RKO (cell line): Measurements from ENCODE around the gene CBX8.

Experiments
- DNase-seq: peaks from one replicate; pipeline ENCODE4 v3.0.0-alpha.2; 2016; ENCODE audit warnings: low spot score

The CBX8 gene

DNA sequence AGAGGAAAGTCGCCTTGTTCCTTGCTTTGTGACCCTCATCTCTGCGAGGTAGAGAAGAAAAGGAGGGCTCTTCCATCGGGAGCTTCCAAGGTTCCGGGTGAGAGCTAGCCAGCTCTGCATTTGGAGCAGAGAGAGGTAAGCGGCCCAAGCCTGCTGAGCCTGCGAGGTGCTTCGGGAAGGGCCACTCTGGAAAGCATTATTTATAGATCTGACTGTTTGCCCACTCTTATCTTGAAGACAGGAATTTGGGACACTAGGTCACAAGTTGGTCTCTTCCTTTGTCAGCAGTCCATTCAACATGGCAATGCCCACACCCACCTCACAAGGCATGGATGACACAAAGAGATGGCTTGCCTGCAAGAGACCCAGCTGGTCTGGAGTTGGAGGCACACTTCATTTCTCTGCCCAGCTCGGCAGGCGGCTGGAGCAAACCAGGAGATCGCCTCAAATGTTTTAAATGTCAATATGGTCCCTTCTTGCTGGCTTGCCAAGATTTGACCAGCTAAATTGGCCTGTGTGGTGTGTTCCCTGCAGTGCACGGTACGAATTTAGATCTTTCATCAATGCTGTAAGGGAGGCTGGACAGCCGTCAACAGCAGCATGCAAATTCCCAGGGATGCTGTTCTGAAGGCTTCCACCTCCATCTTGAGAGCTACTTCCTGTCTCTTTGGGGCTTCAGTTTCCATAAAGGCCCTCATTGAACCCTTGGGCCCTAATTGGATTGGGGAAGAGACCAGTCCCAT, 22.8 kb upstream of the CBX8 start:
- no peak for DNase-seq

DNA sequence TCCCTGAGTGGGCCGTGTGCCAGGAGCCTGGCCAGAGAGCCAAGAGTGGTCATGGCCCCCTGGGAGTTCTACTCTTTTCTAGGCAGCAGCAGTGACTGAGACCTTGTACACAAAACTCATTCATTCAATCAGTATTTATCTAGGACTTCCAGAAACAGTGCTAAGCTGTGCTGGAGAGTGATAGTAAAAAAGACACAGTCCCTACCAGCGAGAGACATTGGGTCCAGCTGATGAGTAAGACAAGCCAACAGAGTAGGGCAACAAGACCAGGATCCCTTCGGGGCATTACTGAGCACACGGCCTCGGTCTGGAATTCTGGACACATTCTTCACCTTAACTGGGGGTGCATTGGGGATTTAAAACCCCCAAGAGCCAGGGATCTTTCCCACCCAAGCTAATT, 22.2 kb upstream of the CBX8 start:
- DNase-seq: no peak

DNA sequence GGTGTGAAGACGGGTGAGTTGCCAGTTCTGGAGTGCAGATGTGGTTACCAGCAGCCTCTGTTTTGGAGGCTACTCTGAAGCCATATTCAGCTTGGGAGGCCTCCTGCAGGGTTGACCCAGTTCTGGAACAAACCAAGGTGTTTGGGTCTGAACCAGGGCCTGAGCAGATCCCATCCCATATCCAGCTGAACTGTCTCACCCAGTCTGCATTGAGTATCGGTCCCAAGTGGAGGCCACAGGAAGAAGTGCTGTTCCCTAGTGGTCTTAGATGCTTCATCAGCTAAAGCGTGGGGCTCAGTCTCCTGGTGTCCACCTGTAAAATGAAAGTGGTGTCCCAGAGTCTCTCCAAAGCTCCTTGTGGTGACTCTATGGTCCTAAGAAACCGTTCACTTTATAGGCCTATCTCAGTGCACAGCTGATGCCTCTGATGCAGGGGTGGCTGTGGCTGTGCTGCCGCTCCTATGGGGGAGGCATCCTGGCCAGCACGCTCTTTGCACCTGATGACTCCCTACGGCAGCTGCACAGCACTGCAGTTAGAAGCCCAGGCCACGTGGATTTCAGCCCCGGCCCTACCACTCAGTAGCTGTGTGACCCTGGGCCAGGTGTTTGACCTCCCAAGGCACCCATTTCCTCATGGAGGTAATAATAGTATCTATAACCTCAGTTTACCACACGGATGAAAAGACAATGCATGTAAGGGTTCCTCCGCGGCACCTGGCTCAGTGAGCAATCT, 21.3 kb upstream of the CBX8 start:
- no peak for DNase-seq

DNA sequence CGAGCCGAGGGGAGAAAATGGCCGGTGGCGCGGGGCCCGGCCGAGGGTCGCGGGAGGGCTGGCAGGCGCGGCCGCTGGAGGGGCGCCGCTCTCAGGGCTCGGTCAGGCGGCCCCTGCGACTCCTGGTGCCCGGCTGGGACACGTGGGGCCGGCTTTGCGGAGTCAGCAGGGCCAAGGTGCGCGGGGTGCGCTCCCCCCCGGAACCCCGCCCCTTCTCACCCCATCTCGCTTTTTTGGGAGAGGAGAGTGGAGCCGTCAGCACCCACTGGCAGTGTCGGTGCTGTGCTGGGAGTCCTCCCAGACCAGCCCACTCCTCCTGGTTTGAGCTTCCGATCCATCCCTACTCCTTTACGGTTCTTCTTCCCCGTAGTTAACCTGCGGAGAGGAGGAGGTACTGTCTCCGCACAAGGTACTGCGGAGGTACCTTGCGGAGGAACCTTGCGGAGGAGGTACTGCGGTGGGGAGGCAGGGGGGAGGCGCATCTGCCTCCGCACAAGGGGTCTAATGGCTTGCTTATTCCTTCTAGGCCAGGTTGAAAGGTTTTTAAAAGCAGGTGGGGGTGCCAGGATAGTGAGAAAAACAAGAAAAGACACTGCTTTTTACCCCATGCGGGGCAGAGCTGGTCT, 19.1 kb upstream of the CBX8 start:
- DNase-seq: no peak

DNA sequence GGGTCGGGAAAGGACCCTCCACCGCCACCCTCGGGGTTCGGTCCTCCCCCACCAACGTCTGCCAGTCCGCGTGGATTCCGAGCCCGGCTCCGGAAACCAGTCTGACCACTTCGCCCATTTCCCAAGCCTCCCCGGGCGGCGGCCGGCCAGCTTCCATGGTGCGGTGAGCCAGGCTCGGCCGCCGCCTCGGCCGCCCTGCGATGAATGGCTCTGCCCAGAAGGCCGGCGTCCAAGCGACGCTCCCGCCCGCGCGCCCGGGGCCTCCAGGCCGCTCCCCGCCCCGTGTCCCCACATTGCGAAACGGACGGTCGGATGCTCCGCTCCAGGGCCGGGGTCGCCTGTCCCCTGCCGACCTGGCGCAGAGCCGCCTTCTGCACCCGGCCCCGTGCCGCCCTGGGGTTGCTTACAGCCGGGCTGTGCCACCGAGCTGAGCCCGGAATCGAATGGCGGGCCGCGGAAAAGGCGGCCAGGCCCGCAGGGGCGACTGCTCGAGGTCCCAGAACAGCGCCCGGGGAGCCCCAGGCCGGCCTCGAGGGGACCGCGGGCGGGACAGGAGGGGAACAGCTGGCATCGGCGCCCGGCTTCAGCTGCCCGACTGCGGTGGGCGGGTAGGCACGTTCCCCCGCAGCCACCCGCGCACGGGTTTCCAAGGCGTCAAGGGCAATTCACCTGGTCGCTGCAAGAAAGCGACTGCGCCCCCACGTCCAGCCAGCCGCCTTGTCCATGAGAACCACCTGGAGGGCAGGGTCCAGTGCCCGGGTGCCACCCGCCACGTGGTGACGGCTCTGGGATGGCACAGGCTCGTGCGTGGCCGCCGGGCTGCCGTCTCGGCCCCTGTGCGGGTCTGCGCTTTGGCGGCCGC, 18.3 kb upstream of the CBX8 start:
- DNase-seq: no peak

DNA sequence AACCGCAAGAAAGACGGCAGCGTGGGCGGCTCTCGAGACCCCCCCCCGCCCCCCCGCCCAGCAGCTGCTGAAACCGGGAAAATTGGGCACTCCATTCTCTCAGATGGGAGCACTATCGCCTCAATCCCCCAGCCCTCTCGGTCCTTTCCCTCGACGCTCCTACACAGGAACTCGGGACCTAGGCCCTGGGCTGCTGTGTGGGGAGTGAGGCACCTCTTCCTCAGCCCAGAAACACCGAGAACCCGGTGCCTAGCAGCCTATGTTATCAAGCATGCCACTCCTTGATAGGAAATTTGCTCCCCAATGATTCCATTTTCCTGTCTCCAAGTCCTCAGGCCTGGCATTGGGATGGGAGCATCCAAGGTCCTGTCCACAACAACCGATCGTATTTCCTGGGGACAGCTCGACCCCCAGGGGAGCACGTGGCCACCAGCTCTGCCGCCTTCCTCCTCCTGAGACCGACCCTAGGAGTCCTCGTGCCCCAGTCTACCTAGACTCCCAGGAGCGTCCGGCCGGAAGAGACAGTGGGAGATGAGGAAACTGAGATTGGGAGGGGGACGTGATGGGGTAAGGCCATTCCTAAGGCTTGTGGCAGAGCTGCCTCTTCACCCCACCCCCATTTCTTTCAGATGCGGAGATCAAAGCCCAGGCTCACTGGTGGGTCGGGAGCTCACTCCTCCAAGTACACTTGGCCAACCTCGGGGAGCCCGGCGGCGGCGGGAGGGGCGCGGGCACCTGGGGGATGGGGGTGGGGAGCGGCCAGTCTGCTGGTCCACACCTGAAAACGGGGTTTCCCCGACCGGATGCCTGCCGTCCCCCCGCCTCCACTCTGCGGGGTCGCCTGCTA, 17.5 kb upstream of the CBX8 start:
- DNase-seq: no peak

DNA sequence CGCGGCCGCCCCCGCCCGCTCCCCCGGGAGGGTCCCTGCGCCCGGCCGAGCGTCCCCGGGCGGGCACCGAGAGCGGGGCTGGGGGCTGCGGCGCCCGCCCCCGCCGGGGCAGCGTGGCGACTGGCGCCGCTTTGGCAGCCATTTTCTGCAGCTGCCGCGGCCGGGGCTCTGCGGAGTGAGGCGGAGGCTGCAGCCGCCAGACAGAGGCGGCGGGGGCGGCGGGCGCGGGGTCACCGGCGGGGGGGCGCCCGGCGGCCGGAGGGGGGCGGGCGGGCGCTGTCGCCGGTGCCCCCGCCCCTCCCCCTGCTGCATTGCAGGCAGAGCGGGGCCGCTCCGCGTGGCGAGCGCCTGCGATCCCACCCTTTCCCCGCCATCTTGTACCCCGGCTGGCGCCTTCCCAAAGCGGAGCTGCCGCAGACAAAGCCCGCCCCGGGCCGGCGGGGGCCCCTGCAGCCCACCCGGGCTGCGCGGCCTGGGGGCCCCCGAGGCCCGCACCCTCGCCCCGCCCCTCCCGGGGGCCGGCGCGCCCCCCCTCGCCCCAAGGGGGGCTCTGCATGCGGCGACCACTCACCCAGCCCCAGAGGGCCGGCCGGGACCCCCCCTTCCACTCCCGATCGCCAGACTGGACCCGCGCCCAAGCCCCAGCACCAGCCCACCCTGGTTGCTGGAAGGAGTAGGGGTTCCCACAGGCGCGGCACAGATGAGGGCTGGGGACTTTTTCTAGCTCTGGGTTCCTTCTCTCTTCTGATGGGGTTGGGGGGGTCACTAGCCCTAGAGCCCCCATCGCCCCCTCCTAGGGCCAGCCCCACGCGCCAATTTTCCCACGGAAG, 16.6 kb upstream of the CBX8 start:
- peak; percentile 23 for DNase-seq

DNA sequence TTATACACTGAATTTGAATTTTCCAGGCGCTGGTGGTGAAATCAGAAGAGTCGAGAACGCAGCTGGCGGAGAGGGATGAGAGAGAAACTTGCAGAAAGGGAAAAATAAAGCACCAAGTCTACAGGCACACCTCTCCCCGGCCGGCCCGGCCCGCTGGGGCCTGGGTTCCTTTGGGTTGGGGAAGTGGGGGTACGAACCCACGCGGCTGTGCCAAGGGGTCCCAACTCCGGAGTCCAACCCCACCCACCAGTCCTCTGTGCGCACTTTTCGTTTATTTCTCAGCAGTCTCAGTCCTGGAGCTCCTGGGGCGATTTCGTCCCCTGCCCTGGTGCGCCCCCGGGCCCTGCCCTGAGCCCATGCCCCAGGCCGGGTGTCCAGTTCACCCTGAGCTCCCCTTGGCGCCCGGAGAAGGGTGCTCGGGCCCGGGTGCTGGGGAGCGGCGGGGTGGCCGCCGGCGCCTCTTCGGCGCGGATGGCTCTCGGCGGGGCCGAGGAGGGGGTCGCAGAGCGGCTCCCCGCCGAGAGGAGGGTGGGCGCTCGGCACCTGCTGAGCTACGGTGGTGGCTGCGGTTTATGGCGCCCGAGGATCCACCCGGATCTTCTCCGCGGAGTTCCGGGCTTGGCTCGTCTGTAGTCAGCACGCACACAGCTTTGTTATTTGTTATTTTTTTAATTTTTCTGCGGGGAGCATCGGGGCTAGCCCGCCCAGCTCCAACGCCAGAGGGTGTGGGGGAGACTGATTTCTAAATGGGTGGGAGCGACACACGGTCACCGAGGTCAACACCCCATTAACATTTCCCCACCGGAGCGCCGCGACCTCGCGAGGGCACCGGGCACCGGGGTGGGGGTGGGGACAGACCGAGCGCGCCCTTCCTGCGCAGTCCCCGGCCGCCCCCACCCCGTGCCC, 15.7 kb upstream of the CBX8 start:
- DNase-seq: no peak

DNA sequence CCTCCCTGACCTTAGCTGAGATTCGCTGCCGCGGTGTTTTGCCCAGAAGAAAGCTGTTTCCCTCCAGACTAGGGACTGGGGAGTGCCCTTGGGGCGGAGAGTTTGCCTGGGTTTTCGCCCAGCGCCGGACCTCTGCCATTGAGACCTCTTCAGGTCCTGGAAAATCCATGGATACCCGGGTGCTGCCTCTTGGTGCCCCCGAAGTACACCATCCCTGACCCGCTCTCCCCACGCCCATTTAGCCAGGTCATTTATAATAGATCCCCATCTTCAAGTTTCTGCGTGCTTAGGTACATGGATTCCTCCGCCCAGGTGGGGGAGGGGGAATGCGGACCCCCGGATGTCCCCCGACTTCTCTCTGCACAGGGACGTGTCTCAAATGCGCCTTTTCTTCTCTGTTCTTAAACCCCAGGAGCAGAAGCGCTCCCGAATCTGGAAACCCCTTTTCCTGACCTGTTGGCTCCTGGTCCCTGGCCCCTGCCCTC, 15.0 kb upstream of the CBX8 start:
- no peak for DNase-seq

DNA sequence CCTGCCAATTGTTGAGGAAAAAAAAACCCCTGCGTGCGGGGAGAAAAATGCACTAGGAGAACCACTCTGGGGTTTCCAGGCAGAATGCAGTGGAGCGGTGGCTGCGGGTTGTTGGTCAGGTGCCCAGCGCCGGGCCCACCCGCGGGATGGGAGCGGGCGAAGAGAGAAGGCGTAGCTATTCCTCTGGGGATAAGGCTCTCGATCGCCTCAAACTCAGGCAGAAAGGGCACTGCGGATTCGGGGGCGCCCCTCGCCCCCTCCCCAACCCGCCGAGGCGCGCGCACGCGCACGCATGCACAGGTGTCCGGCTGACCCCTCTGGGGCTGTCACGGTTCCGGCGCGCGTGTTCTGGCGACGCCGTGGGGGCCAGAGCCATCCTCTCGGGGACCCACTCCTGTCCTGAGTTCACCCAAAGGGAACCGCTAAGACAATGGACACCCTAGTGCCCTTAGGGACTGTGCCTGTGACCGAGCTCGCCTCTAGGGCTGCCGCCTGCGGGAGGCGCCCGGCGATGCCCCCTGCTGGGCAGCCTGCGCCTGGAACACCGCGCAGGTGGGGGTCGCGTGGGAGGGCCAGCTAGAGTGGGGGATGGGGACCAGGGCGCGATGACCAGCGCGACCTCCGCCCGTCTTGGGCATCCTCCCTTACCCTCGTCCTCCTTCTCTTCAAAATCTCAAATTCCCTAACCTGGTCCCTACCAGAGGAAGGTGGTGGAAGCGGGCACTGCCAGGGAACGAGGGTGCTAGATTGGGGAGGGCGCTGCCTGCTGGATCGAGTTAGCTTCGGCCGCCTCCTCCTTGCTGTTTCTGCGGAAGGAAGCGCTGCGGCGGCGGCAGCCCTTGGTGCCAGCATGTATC, 14.4 kb upstream of the CBX8 start:
- DNase-seq: peak; percentile 64

DNA sequence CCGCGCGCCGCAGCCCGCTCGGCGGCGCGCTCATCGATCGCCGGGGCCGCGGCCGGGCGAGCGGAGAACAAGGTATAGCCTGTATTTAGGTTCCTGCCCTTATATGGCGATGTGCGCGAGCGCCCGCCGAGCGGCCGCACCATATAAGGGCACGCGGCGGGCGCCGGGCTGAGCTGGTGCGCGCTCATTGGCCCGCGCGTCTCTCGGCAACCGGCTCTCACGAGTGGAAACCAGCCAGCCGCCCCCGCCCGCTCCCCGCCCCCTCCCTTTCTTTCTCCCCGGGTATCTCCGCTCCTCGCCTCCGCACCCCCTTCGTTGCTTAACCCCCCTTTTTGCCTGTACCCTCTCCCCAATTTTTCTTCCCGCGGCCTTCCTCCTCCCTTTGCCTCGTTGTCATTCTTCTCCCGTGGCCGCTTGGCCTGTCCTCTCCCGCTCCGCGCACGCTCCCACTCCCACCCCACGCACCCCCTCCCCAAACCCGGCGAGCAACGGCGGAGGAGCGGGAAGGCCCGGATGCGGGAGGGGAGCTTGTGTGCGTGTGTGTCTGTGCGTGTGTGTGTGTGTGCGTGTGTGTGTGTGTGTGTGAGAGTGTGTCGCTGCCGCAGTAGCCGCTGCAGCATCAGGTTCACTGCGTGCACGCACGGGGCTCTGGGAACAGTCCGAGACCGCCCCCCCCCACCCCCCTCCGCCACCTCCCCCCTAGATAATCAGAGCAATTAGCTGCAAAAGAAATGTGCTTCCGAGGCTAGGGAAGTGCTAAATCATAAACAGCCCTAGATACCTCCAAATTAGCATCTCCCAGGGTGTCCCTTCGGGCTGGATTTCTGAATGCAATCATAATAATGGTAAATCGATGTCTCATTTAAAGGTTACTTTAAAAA, 13.5 kb upstream of the CBX8 start:
- peak; percentile 93 for DNase-seq

DNA sequence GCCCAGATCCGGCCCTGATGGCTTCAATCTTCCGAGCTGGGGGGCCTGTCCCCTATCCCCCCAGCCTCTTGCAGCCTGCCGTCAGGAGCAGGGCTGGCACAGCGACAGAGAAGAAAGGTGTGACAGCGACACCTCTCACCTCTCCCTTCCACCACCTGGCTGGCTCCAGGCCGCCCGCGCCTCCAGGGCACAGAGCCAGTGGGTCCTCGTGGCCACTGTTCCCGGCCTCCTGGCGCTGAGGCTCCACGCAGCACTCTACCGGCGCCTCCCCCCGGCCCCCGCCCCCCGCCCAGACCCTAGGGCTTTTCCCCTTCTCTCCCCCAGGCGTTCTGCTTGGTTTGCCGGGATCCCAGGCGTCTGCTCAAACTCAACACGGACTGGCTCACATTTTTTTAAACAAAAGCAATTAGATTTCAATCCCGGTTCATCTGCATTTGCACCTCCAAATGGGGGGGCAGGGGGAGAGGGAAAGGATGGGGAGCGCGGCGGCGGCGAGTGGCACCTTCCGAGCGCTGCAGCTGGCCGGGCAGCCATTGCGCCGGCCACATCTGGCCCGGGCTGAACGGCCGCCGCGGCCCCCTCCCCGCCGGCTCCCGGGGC, 12.8 kb upstream of the CBX8 start:
- DNase-seq: no peak

DNA sequence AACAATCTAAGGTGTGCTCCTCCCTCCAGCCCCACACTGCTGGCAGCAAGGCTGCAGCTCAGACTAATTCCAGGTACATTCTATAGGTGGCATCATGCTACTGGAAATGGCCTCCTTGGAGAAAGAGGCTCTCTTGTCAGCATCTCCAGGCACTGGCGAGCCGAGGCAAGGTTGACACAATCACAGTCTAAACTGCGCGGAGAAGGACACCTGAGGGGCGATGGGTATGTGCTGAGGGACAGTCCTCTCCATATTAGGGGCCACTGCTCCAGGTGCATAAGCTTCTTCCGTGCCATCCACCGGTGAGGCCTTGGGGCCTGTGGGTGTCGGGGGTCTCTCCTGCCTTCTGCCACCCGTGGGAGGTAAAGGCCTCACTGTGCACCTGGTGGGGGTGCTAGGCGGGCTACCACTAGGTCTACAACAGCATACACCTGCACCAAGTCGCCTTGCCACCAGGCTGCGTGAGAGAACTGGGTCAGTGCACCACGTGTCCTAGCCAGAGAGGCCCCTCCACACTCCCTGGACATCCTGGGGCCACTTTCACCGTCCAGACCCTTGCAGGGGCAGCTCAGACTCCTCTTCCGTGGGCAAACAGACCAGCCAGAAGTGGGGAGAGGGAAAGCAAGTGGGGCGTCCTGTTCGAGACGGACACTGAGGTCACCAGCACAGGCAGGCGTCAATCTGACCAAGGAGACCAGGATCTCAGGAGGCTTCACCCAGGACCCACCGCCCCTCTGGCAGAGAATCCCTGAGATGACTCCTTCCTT, 12.1 kb upstream of the CBX8 start:
- no peak for DNase-seq

DNA sequence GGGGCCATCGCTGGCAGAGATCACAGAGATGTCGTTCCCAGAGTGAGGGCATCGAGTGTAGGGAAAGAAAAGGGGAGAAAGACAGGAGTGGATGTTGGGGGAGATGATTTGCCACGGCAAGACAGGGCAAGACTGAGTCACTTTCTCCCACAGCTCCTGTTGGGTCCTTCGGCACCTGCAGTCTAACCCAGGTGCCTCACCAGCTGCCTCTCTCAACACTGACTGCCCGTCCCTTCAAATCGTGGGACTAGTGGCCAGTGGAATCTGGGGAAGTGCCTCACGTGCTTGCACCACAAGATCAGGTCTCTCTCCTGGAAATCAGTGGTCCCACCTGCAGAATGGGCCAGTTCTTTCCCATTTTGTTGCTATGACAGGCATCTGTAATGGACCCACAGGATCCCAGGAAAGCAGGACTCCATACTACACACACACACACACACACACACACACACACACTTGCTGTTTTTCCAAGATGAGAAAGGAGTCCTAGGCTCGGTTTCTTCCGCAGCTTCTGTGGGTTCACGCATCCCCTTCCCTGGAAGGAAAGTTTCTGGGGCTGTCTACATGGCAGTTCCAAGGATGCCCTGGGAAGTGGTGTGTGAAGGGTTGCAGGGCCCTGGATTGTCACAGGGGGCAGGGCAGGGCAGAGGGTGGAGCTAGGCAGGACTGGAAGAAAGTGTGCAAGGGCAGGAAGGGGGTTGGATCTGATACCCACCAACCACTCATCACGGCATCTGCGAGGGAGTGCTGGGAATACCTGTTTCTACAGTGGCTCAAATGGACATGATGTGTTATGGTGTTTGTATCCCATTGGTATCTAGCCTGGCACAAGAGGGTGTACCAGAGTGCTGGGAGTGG, 10.2 kb upstream of the CBX8 start:
- no peak for DNase-seq

DNA sequence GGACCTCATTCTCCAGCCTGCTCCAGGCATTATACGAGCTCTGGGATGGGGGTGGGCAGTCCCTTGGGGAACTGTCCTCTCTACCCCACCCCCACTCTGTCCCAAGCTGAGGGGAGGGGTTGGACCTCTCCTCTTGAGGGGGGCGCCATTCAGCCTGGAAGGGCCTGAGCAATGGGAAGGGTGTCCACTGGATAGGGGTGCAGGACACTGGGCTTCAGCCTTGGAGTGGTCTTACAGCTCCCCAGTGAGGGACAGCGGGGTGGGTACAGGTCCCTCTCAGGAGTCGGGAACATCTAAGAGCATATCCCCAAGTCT, 9.5 kb upstream of the CBX8 start:
- DNase-seq: no peak
